Large intestine (tissue), 3 donors: Measurements from ENCODE around the gene SLC26A11. TPM values are rescaled to one million over a fixed set of nuclear protein-coding genes. Genes with fewer than 3 reads are reported as not detected.
"Not testable (repeated sequence)": the region's sequence is repeated elsewhere in the genome, so short reads cannot be mapped to it uniquely, and the experiment has no call there.

Source experiments
- DNase-seq, 2 donors: peaks; one replicate each; pipeline versions ENCODE4 v3.0.0 to v3.0.0-alpha.2; 2013
- H3K27ac ChIP-seq: one replicate; pipeline ENCODE4 v1.5.1; 2013; ENCODE audit warnings: low read length
- H3K27me3 ChIP-seq: 2 replicates; pipeline ENCODE4 v1.6.1; 2013; ENCODE audit warnings: low read length; ENCODE audit not compliant: control insufficient read depth, insufficient read depth
- H3K36me3 ChIP-seq: 2 replicates; pipeline ENCODE4 v1.6.1; 2013; ENCODE audit warnings: low read length; ENCODE audit not compliant: control insufficient read depth, insufficient read depth
- H3K4me1 ChIP-seq: one replicate; pipeline ENCODE4 v1.6.1; 2013; ENCODE audit warnings: low read length; ENCODE audit not compliant: control insufficient read depth, insufficient read depth
- H3K4me3 ChIP-seq: one replicate; pipeline ENCODE4 v1.5.1; 2013; ENCODE audit warnings: low read length
- H3K9me3 ChIP-seq: one replicate; pipeline ENCODE4 v1.6.1; 2013; ENCODE audit warnings: mild to moderate bottlenecking, low read depth, low read length, moderate library complexity; ENCODE audit not compliant: control insufficient read depth
- WGBS: methylation state at CpG from one replicate; pipeline ENCODE4 v1.1.5; 2013; ENCODE audit warnings: low lambda C conversion rate; ENCODE audit not compliant: insufficient coverage; 5-methylcytosine and 5-hydroxymethylcytosine counted together
- polyA plus RNA-seq: library from polyadenylated mRNA; unstranded; fragments of 120-200 nt; gene quantifications from one replicate; pipeline ENCODE4 v1.2.1, GENCODE V29; 2013

SLC26A11 gene
- polyA plus RNA-seq, 1 donor = 82.8 TPM

GRCh38 chr17:80248894-80249710, 28.9 kb downstream of the SLC26A11 start:
- Histone ChIP-seq H3K27me3 (no peaks in the 10 kb centered on the region), H3K27ac (no peak overlapping the region), H3K4me3 (no peak overlapping the region), H3K36me3 (peaks cover 77% of the 10 kb centered on the region), H3K4me1 (no peaks in the 10 kb centered on the region), H3K9me3 (no peaks in the 10 kb centered on the region)
- no CpG with 5 or more reads among the region's 26 CpGs for WGBS
- DNase-seq = no peak

GRCh38 chr17:80251966-80252365, 31.7 kb downstream of the SLC26A11 start:
- Histone ChIP-seq H3K4me1 (peaks cover 6% of the 10 kb centered on the region), H3K9me3 (no peaks in the 10 kb centered on the region), H3K27ac (no peak overlapping the region), H3K4me3 (no peak overlapping the region), H3K27me3 (no peaks in the 10 kb centered on the region), H3K36me3 (peaks cover 54% of the 10 kb centered on the region)
- WGBS = no CpG with 5 or more reads among the region's 11 CpGs
- DNase-seq = no peak

GRCh38 chr17:80252871-80253270, 32.6 kb downstream of the SLC26A11 start:
- H3K27ac ChIP-seq = no peak overlapping the region
- WGBS = 60% methylated on average over 1 of the region's 13 CpGs
- H3K4me1 ChIP-seq = peaks cover 6% of the 10 kb centered on the region
- H3K4me3 ChIP-seq = no peak overlapping the region
- H3K27me3 ChIP-seq = no peaks in the 10 kb centered on the region
- H3K9me3 ChIP-seq = no peaks in the 10 kb centered on the region
- H3K36me3 ChIP-seq = peaks cover 47% of the 10 kb centered on the region
- DNase-seq = no peak

- WGBS = 98% methylated on average over 6 of the region's 21 CpGs
Measured at GRCh38 chr17:80253631-80254395, 33.6 kb downstream of the SLC26A11 start.

GRCh38 chr17:80254396-80255251, 34.4 kb downstream of the SLC26A11 start:
- Histone ChIP-seq H3K4me3 (no peak overlapping the region), H3K36me3 (peaks cover 32% of the 10 kb centered on the region), H3K27ac (peak overlapping the region; percentile 36), H3K4me1 (peaks cover 6% of the 10 kb centered on the region), H3K27me3 (no peaks in the 10 kb centered on the region), H3K9me3 (no peaks in the 10 kb centered on the region)
- WGBS = 100% methylated on average over 2 of the region's 13 CpGs
- DNase-seq = peak; percentile 59 to 68

More at GRCh38 chr17:80253631-80254395, 33.6 kb downstream of the SLC26A11 start:
- peaks cover 6% of the 10 kb centered on the region for H3K4me1 ChIP-seq
- DNase-seq = no peak
- H3K36me3 ChIP-seq = peaks cover 38% of the 10 kb centered on the region
- peak overlapping the region; percentile 36 for H3K27ac ChIP-seq
- no peak overlapping the region for H3K4me3 ChIP-seq
- no peaks in the 10 kb centered on the region for H3K27me3 ChIP-seq
- H3K9me3 ChIP-seq = no peaks in the 10 kb centered on the region

DNA sequence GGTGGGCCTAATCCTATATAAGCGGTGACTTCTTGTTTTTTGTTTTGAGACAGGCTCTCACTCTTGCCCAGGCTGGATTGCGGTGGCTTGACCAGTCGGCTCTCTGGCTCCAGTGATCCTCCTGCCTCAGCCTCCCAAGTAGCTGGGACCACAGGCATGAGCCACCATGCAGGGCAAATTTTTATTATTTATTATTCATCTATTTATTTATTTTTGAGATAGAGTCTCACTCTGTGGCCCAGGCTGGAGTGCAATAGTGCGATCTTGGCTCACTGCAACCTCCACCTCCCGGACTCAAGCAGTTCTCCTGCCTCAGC, 35.8 kb downstream of the SLC26A11 start:
- DNase-seq = no peak
- no CpG with 5 or more reads among the region's 5 CpGs for WGBS
- H3K27ac ChIP-seq = no peak overlapping the region
- no peaks in the 10 kb centered on the region for H3K27me3 ChIP-seq
- no peak overlapping the region for H3K4me3 ChIP-seq
- peaks cover 25% of the 10 kb centered on the region for H3K36me3 ChIP-seq
- H3K4me1 ChIP-seq = peaks cover 6% of the 10 kb centered on the region
- H3K9me3 ChIP-seq = no peaks in the 10 kb centered on the region

- no peak overlapping the region for H3K4me3 ChIP-seq
- H3K4me1 ChIP-seq = peaks cover 20% of the 10 kb centered on the region
- no peak overlapping the region for H3K27ac ChIP-seq
- 80% methylated on average over 1 of the region's 14 CpGs for WGBS
- H3K36me3 ChIP-seq = peaks cover 9% of the 10 kb centered on the region
- H3K27me3 ChIP-seq = no peaks in the 10 kb centered on the region
- DNase-seq = no peak
- no peaks in the 10 kb centered on the region for H3K9me3 ChIP-seq
Measured at GRCh38 chr17:80257716-80258213, 37.5 kb downstream of the SLC26A11 start.

GRCh38 chr17:80258296-80258695, 38.1 kb downstream of the SLC26A11 start:
- not testable (repeated sequence) for H3K36me3 ChIP-seq, DNase-seq, H3K27ac ChIP-seq, H3K27me3 ChIP-seq, H3K9me3 ChIP-seq, H3K4me3 ChIP-seq
- no CpG with 5 or more reads among the region's 2 CpGs for WGBS
- peaks cover 25% of the 10 kb centered on the region for H3K4me1 ChIP-seq

- Histone ChIP-seq H3K36me3 (no peaks in the 10 kb centered on the region), H3K27ac (peak overlapping the region; percentile 49), H3K27me3 (no peaks in the 10 kb centered on the region), H3K9me3 (peaks cover 3% of the 10 kb centered on the region), H3K4me1 (peaks cover 34% of the 10 kb centered on the region), H3K4me3 (peak overlapping the region; percentile 42)
- WGBS = no CpG with 5 or more reads among the region's 18 CpGs
- no peak for DNase-seq
Measured at GRCh38 chr17:80259457-80260068, 39.3 kb downstream of the SLC26A11 start.
